H1 (cell line): ENCODE results near the gene DNLZ. TPM values are rescaled to one million over a fixed set of nuclear protein-coding genes. Genes with fewer than 3 reads are reported as not detected.

Experiments used
- CTCF ChIA-PET: fragments of 300-600 bp; sonication (Branson Sonifier 250); formaldehyde crosslinking; loops from one replicate; lab custom pipeline; 2021; ENCODE audit not compliant: partially characterized antibody; lab: Charles Lee
- POLR2A ChIA-PET: fragments of 300-600 bp; sonication (Branson Sonifier 250); formaldehyde crosslinking; loops from one replicate; lab custom pipeline; 2021; ENCODE audit warnings: inconsistent platforms; ENCODE audit not compliant: partially characterized antibody; lab: Charles Lee
- DNase-seq, 2 experiments: peaks; one replicate each; pipeline versions ENCODE4 v3.0.0 to v3.0.0-alpha.2; 2010 to 2022; ENCODE audit warnings: low spot score in 2 of 2, low read depth in 1 of 2, mixed read lengths in 1 of 2
- FAIRE-seq: peaks from 2 replicates; lab custom pipeline; 2011; peaks lifted over from hg19 to GRCh38; lab: Jason Lieb, UNC
- H2AFZ ChIP-seq: 2 replicates; pipeline ENCODE4 v1.8.1; 2012; ENCODE audit warnings: low read length, inconsistent platforms
- H2AK5ac ChIP-seq: 2 replicates; pipeline ENCODE4 v1.6.1; 2013; ENCODE audit warnings: low read depth, low read length
- H2BK120ac ChIP-seq: replicated peaks from 2 replicates; pipeline ENCODE3; 2013; ENCODE audit warnings: low read depth, low read length, inconsistent platforms
- H2BK12ac ChIP-seq: 2 replicates; pipeline ENCODE4 v1.6.1; 2013; ENCODE audit warnings: low read depth, low read length
- H2BK15ac ChIP-seq: 2 replicates; pipeline ENCODE4 v1.6.1; 2013; ENCODE audit warnings: low read length
- H2BK20ac ChIP-seq: 2 replicates; pipeline ENCODE4 v1.6.1; 2013; ENCODE audit warnings: low read length
- H2BK5ac ChIP-seq: 2 replicates; pipeline ENCODE4 v1.6.1; 2013; ENCODE audit warnings: low read depth, low read length
- H3K14ac ChIP-seq: 2 replicates; pipeline ENCODE4 v1.6.1; 2013; ENCODE audit warnings: inconsistent platforms; ENCODE audit not compliant: insufficient read length
- H3K18ac ChIP-seq: 2 replicates; pipeline ENCODE4 v1.6.1; 2013; ENCODE audit warnings: low read length; ENCODE audit errors: extremely low read depth
- H3K23ac ChIP-seq: 2 replicates; pipeline ENCODE4 v1.6.1; 2013; ENCODE audit warnings: inconsistent platforms; ENCODE audit not compliant: insufficient read length
- H3K23me2 ChIP-seq: 2 replicates; pipeline ENCODE4 v1.6.1; 2013; ENCODE audit warnings: low read depth, low read length
- H3K27ac ChIP-seq: 2 replicates; pipeline ENCODE4 v1.6.1; 2011; ENCODE audit warnings: low read depth, low read length, inconsistent platforms
- H3K27me3 ChIP-seq, 4 experiments: replicated peaks in 1 of 4; 1 replicate in 1 of 4; 2 replicates in 3 of 4; pipeline versions ENCODE4 v1.6.1 to v1.8.1; 2011 to 2013; ENCODE audit warnings: low read length in 3 of 4, mild to moderate bottlenecking in 3 of 4, inconsistent platforms in 2 of 4, mixed read lengths in 2 of 4, moderate library complexity in 1 of 4; ENCODE audit not compliant: control insufficient read depth in 3 of 4, insufficient read depth in 3 of 4; ENCODE audit errors: extremely low read depth in 1 of 4
- H3K36me3 ChIP-seq, 4 experiments: 2 replicates each; pipeline versions ENCODE4 v1.6.1 to v1.8.1; 2011 to 2013; ENCODE audit warnings: mild to moderate bottlenecking in 4 of 4, low read length in 3 of 4, moderate library complexity in 2 of 4, control low read depth in 1 of 4, inconsistent platforms in 1 of 4; ENCODE audit not compliant: insufficient read depth in 4 of 4, control insufficient read depth in 2 of 4
- H3K4ac ChIP-seq: replicated peaks from 2 replicates; pipeline ENCODE3; 2013; ENCODE audit warnings: low read length, low read depth, mixed read lengths, inconsistent platforms; ENCODE audit not compliant: insufficient read length
- H3K4me1 ChIP-seq, 4 experiments: replicated peaks in 1 of 4; 1 replicate in 1 of 4; 2 replicates in 3 of 4; pipeline versions ENCODE4 v1.6.1 to v1.8.1; 2011 to 2013; ENCODE audit warnings: low read length in 3 of 4, inconsistent platforms in 2 of 4, mixed read lengths in 1 of 4; ENCODE audit not compliant: insufficient read depth in 4 of 4, control insufficient read depth in 3 of 4
- H3K4me2 ChIP-seq, 2 experiments: 2 replicates each; pipeline versions ENCODE4 v1.6.1 to v1.8.1; 2011 to 2013; ENCODE audit warnings: low read depth in 2 of 2, low read length in 2 of 2, control low read depth in 1 of 2, inconsistent platforms in 1 of 2, mild to moderate bottlenecking in 1 of 2; ENCODE audit not compliant: insufficient read depth in 1 of 2
- H3K4me3 ChIP-seq, 4 experiments: fragments of 200-600, 300-600 bp in 1 of 4; sonication (generic), shearing (Covaris generic), sonication (Bioruptor Twin) in 1 of 4; 2 replicates each; pipeline versions ENCODE4 v1.5.1 to v1.8.1; 2011 to 2016; ENCODE audit warnings: low read length in 4 of 4, low read depth in 3 of 4, control low read depth in 2 of 4, inconsistent platforms in 2 of 4, mild to moderate bottlenecking in 2 of 4, mixed read lengths in 1 of 4, moderate library complexity in 1 of 4; ENCODE audit not compliant: insufficient read depth in 2 of 4; ENCODE audit errors: extremely low read depth in 1 of 4
- H3K56ac ChIP-seq: replicated peaks from 2 replicates; pipeline ENCODE3; 2013; ENCODE audit warnings: low read depth, mild to moderate bottlenecking, mixed read lengths, low read length, inconsistent platforms; ENCODE audit not compliant: insufficient read length
- H3K79me1 ChIP-seq: 2 replicates; pipeline ENCODE4 v1.6.1; 2013; ENCODE audit warnings: low read depth, low read length, control low read depth
- H3K79me2 ChIP-seq, 2 experiments: 2 replicates each; pipeline versions ENCODE4 v1.6.1 to v1.8.1; 2012 to 2013; ENCODE audit warnings: low read length in 2 of 2, mild to moderate bottlenecking in 2 of 2, inconsistent platforms in 1 of 2; ENCODE audit not compliant: insufficient read depth in 2 of 2, control insufficient read depth in 1 of 2
- H3K9ac ChIP-seq, 4 experiments: replicated peaks in 1 of 4; 1 replicate in 1 of 4; 2 replicates in 3 of 4; pipeline versions ENCODE4 v1.6.1 to v1.8.1; 2011 to 2013; ENCODE audit warnings: low read depth in 3 of 4, low read length in 3 of 4, control low read depth in 2 of 4, mild to moderate bottlenecking in 2 of 4, moderate library complexity in 2 of 4, inconsistent platforms in 1 of 4; ENCODE audit errors: extremely low read depth in 1 of 4
- H3K9me3 ChIP-seq, 2 experiments: 2 replicates each; pipeline versions ENCODE4 v1.6.1 to v1.8.1; 2012 to 2013; ENCODE audit warnings: mild to moderate bottlenecking in 2 of 2, moderate library complexity in 2 of 2, control low read depth in 1 of 2, inconsistent platforms in 1 of 2, low read depth in 1 of 2, low read length in 1 of 2, mixed read lengths in 1 of 2; ENCODE audit not compliant: insufficient read depth in 2 of 2
- H4K20me1 ChIP-seq, 2 experiments: replicated peaks in 1 of 2; 2 replicates each; pipeline versions ENCODE3 to v1.8.1; 2011 to 2013; ENCODE audit warnings: inconsistent platforms in 2 of 2, low read length in 2 of 2, mild to moderate bottlenecking in 1 of 2; ENCODE audit not compliant: insufficient read depth in 2 of 2, control insufficient read depth in 1 of 2
- H4K5ac ChIP-seq: 2 replicates; pipeline ENCODE4 v1.6.1; 2013; ENCODE audit warnings: low read length, low read depth, mixed read lengths, inconsistent platforms; ENCODE audit not compliant: insufficient read length
- H4K8ac ChIP-seq: 2 replicates; pipeline ENCODE4 v1.8.0; 2013; ENCODE audit warnings: mild to moderate bottlenecking, moderate library complexity, low read length, inconsistent platforms; ENCODE audit not compliant: insufficient read depth; ENCODE audit errors: extremely low read depth
- H4K91ac ChIP-seq: replicated peaks from 2 replicates; pipeline ENCODE3; 2013; ENCODE audit warnings: low read length, mixed read lengths, inconsistent platforms; ENCODE audit not compliant: insufficient read length
- GTF2F1 ChIP-seq: IDR thresholded peaks from 2 replicates; pipeline ENCODE4 v1.6.1; 2012; ENCODE audit warnings: low read depth, low read length, improper control_type of control experiment, borderline replicate concordance
- POLR2AphosphoS5 ChIP-seq: IDR thresholded peaks from 2 replicates; pipeline ENCODE4 v1.6.1; 2011; ENCODE audit warnings: low read depth, low read length
- WGBS, 2 experiments: shearing (Covaris generic) in 1 of 2; methylation state at CpG; one replicate each; pipeline versions ENCODE4 v1.1.6 to v1.1.7; 2013 to 2015; ENCODE audit warnings: low lambda C conversion rate in 2 of 2, mixed read lengths in 2 of 2, inconsistent platforms in 1 of 2, low coverage in 1 of 2, missing lambda C conversion rate in 1 of 2; ENCODE audit not compliant: insufficient replicate concordance in 2 of 2, insufficient coverage in 1 of 2, insufficient read length in 1 of 2; ENCODE audit errors: extremely low coverage in 1 of 2, missing lambda C conversion rate in 1 of 2; 5-methylcytosine and 5-hydroxymethylcytosine counted together
- polyA plus RNA-seq, 7 experiments: library from polyadenylated mRNA; depleted of rRNA in 3 of 7; stranded (reverse) in 5 of 7; unstranded in 2 of 7; fragments of >200 nt in 5 of 7; fragments of 200-250 nt in 2 of 7; gene quantifications; 1 replicate in 5 of 7; 2 replicates in 1 of 7; 4 replicates in 1 of 7; pipeline versions ENCODE4 v1.2.1 to v1.2.3, GENCODE V29; 2011 to 2013; ENCODE audit warnings: missing spikeins in 2 of 7, mixed read lengths in 2 of 7
- total RNA-seq: library from RNA; stranded (reverse); fragmentation: NEBNext Ultra II Directional; extraction: Animal tissue kit (Norgen Biotek cat#: 25700); gene quantifications from 2 replicates; pipeline ENCODE4 v1.2.1, GENCODE V29; 2021

DNLZ gene
- total and polyA plus RNA-seq, 2 of the 8 experiments (the other 6 are each of a cell fraction or from before 2014, with no cell fraction given), result 11.6 to 17.9 TPM

GRCh38 chr9:136395020-136395340 is 31.4 kb upstream of the DNLZ start:
- peaks cover 39 to 67% (median 60%) of the 10 kb centered on the region in 4 experiments for H3K36me3 ChIP-seq
- POLR2A ChIA-PET, result interaction anchor here (2.2 to 14.6 kb wide), 3 partner anchors 8 to 62 kb away, joined by 5 to 139 read pairs (median 123); partner anchors contain the start of genes ENTR1 and PMPCA
- FAIRE-seq, result no peak

More at GRCh38 chr9:136395020-136395340, 31.4 kb upstream of the DNLZ start:
- H3K14ac ChIP-seq, result no peak overlapping the region
- H3K18ac ChIP-seq, result no peak overlapping the region
- peaks cover 6 to 12% of the 10 kb centered on the region in 2 experiments for H4K20me1 ChIP-seq
- H2AFZ ChIP-seq, result no peak overlapping the region
- peaks cover 10% of the 10 kb centered on the region; the same call in 1 of the 2 replicates for H3K79me1 ChIP-seq
- WGBS, 2 experiments, result 90% methylated on average over 13 of the region's 13 CpGs; no CpG with 5 or more reads in 1 of the 2 experiments
- peaks cover 6% of the 10 kb centered on the region; the same call in 1 of the 2 replicates for H3K23me2 ChIP-seq
- 0 out of 2 replicates have a peak, but pooled peaks have one; percentile 10 for TF ChIP-seq POLR2AphosphoS5
- no peak for TF ChIP-seq GTF2F1
- no peak overlapping the region for H2AK5ac ChIP-seq
- H2BK15ac ChIP-seq, result no peak overlapping the region
- no peak overlapping the region for H2BK20ac ChIP-seq
- no peak overlapping the region for H2BK5ac ChIP-seq
- H3K9ac ChIP-seq, result no peak overlapping the region
- no peaks in the 10 kb centered on the region for H3K9me3 ChIP-seq
- no peak overlapping the region for H3K4ac ChIP-seq
- H3K79me2 ChIP-seq, result peaks cover 0 to 26% of the 10 kb centered on the region in 2 experiments; a peak in 2 of 4 replicates
- CTCF ChIA-PET, result interaction anchor here (0.9 kb wide), 1 partner anchor 14 kb away, joined by 3 read pairs; no protein-coding TSS in a partner anchor
- H4K91ac ChIP-seq, result no peak overlapping the region
- H4K8ac ChIP-seq, result no peak overlapping the region
- no peak for DNase-seq
- no peak overlapping the region for H2BK120ac ChIP-seq
- no peak overlapping the region for H3K27ac ChIP-seq
- no peak overlapping the region for H2BK12ac ChIP-seq
- H3K4me3 ChIP-seq, result no peak overlapping the region
- no peaks in the 10 kb centered on the region for H3K27me3 ChIP-seq
- no peak overlapping the region for H4K5ac ChIP-seq
- peaks cover 0 to 10% (median 7%) of the 10 kb centered on the region in 4 experiments; a peak in 5 of 7 replicates for H3K4me1 ChIP-seq
- H3K4me2 ChIP-seq, result no peak overlapping the region
- H3K56ac ChIP-seq, result no peak overlapping the region
- no peak overlapping the region for H3K23ac ChIP-seq
